GM21529 (cell line): ENCODE measurements around the gene HSFX1.

Source experiments
- ATAC-seq: cut with Tn5 transposase; IDR thresholded peaks from one replicate; pipeline ENCODE4 v1.9.1; 2021; ENCODE audit not compliant: unreplicated experiment

HSFX1 gene

GRCh38 chrX:149803458-149804062, 29.7 kb downstream of the HSFX1 start:
- no peak for ATAC-seq

GRCh38 chrX:149804102-149804501, 30.2 kb downstream of the HSFX1 start:
- ATAC-seq = no peak

GRCh38 chrX:149807747-149808458, 34.0 kb downstream of the HSFX1 start:
- peak; percentile 46 for ATAC-seq

GRCh38 chrX:149818652-149819051, 44.8 kb downstream of the HSFX1 start:
- ATAC-seq = no peak

- no peak for ATAC-seq
Observed at GRCh38 chrX:149819371-149819770, 45.5 kb downstream of the HSFX1 start.

GRCh38 chrX:149825424-149825823, 51.6 kb downstream of the HSFX1 start:
- ATAC-seq = no peak
